HG03565 (cell line): ENCODE measurements around the gene CEP41.
"Not testable (repeated sequence)": the region's sequence is repeated elsewhere in the genome, so short reads cannot be mapped to it uniquely, and the experiment has no call there.

Experiments
- ATAC-seq: cut with Tn5 transposase; IDR thresholded peaks from one replicate; pipeline ENCODE4 v1.9.1; 2021; ENCODE audit warnings: mild to moderate bottlenecking, moderate library complexity; ENCODE audit not compliant: unreplicated experiment

The CEP41 gene

DNA sequence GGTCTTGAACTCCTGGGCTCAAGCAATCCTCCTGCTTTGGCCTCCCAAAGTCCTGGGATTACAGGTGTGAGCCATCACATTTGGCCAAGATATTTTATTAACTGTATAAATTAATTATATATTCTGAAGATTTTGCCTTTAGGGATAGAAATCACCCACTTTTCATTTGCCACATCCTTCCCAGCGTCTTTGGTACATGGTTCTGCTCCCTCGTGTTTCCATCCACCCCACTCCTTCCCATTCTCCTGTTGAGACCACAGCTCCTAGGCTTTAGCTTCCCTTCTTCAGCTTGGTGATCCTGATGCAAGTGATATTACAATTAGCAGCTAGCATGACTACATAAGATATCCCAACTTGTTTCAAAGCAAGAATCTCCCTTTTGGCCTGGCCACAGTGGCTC, 52.1 kb downstream of the CEP41 start:
- ATAC-seq: no peak

DNA sequence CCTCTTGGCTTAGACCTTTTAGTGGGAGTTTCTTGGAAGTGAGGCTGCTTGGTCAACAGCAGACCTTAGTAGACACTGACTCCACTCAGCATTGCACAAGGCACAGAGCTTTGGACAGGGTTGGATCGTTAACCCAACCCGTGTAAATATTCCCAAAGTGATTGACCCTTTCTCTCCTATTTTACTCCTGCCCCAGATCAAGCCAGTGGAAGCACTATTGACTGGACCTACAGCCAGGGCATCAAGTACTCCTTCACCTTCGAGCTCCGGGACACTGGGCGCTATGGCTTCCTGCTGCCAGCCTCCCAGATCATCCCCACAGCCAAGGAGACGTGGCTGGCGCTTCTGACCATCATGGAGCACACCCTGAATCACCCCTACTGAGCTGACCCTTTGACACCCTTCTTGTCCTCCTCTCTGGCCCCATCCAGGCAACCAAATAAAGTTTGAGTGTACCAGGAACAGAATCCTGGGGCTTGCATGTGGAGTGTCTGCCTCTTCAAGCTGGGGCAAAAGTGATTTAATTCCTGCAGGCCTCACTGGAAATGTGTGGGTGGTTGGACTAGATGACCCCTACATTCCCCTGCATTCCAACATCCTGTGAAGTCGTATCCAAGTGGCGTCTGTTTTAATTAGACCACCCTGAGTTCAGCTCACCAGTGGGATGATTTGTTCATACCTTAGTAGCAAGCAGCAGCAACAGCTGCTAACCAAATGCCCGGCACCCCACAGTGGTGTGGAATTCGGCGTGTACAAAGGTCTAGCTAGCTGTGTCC, 53.0 kb downstream of the CEP41 start:
- ATAC-seq: no peak

DNA sequence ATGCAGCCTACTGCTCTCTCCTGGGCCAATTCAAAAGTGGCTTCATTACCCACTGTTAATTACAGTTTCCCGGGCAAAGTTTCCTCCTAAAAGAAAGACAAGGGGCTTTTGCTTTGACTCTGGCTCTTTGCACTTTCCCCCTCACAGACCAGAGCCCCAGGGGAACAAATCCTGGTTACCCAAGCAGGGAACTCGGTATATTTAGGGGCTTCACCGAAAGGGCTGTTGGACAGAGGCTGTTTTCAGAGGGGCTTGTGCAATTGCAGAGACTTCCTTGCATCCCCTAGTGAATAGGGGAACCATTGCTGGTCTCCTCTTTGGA, 53.5 kb downstream of the CEP41 start:
- no peak for ATAC-seq

DNA sequence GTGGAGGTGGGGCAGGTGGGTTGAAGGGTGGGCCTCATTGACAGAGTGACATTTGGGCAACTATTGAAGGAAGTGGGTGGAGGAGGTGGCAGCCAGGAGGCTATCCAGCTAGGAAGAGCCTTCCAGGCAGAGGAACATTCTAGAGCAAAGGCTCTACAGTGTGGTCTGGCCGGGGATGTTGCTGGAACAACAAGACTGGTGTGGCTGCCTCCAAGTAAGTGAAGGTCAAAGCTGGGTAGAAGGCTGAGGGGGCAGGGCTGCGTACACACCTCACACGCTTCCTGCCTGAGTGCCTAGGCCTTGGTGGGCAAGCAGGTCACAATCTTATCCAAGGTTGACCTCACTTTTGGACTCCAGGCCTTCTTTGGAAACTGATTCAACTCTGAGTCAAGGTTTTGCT, 53.9 kb downstream of the CEP41 start:
- no peak for ATAC-seq

DNA sequence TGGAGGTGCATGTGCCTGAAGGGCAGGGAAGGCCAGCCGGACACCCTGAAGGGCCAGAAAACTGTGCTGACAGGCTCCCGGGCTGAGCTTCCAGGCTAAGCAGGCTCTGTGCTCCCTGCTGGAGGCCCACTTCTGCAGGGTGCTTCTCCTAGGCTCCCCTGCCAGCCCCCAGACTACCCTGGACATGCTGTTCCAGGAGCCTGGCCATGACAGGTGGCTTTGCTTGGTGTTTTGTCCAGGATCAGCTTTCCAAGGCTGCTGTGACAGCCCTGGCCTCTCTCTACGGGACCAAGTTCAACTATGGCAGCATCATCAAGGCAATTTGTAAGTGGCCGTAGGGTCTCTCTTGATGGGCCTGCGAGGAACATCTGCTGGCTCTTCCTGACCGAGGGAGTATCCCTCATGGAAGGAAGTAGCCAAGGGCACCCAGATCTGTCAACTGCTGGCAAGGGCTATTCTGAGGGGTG, 55.2 kb downstream of the CEP41 start:
- ATAC-seq: no peak

DNA sequence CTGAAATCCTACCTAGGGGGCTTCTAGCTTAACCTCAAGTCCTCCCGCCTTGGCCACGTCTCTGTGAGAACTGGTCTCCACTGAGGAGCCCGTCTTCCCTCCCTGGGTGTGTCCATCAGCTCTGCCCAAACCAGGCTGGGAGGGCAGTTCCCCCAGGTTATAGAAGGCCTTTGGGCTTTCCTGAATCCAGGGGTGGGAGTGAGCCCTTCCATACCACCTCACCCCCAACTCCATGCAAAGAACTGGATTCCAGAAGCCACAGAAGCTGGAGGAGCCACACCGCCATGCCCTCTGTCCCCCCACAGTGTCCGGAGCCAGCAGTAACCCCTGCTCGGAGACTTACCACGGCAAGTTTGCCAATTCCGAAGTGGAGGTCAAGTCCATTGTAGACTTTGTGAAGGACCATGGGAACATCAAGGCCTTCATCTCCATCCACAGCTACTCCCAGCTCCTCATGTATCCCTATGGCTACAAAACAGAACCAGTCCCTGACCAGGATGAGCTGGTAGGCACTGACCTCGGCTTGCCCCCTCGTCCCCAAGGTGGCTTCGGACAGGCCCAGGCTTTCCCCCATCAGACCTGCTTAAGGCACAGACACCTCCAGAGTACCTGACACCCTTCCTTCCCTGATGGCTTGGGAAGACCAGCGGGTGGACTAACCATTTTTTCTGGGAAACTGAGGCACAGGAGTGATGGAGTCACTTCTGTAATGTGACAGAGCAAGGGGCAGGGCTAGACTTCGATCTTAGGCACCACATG, 55.8 kb downstream of the CEP41 start:
- no peak for ATAC-seq

DNA sequence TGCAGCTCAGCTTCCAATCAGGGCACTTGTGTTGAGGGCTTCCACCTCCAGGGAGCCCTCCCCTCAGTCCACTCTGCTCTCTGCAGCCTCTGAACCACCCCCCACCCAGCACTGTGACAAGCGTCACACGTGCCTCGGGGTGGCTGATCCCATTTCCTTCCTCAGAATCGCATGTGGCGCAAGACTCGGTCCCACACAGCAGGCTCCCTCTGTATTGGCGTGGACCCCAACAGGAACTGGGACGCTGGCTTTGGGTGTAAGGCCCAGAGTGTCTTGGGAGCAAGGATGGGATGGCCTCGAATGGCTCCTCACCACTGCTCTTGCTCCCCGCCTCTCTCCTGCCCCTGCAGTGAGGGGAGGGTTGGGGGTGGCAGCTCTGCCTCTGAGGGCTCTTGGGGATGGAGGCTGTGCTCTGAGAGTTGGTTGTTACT, 56.4 kb downstream of the CEP41 start:
- ATAC-seq: no peak

DNA sequence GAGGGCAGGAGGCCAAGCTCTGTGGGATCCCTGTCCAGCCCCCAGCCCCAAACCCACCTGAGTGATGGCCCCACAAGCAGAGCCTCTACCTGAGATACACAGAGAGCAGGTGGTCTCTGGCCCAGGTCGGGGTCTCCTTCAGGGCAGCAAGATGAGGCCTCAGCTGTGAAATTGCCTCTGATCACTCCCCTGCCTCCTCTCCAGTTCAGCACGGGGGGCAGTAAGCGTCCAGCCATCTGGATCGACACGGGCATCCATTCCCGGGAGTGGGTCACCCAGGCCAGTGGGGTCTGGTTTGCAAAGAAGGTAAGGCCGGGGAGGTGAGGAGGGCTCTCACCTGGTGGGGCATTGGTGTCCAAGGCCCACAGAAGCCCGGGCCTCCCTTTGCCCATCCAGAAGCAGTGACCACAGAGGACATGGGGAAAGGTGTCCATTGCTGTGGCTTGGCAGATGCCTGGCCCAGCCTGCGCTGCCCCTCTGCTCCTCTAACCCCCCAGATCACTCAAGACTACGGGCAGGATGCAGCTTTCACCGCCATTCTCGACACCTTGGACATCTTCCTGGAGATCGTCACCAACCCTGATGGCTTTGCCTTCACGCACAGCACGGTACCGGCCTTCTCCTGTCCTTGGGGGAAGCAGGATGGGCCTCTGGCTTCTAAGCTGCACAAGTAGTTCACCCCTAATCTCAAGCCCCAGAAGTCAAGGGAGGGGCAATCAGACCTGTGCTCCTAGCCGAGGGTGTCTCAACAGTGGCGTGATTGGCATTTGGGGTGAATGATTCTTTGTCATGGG, 57.4 kb downstream of the CEP41 start:
- no peak for ATAC-seq

DNA sequence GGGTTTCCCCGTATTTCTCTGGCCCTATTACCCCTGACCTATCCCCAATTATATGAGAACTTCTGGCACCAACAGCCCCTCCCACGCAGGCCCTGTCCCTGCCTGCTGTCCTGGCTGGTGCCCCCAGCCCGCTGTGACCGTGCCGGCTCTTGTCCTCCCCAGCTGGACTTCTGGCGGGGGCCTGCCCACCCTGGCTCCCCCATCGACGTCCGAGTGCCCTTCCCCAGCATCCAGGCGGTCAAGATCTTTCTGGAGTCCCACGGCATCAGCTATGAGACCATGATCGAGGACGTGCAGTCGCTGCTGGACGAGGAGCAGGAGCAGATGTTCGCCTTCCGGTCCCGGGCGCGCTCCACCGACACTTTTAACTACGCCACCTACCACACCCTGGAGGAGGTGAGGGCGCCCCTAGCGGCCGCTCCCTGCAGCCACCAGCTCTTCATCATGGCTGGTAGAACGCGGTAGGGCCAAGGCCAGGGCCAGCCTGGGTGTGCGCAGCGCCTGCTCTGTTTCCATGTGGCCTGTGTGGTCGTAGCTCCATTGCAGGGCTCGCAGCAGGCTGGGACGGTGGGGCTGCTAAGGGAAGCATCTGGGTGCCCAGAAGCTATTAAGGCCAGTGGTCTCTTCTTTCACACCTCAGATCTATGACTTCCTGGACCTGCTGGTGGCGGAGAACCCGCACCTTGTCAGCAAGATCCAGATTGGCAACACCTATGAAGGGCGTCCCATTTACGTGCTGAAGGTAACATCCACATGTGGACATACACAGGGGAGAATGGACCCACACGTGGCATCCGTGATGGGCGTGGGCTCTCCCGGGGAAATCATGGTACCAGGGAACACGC, 59.1 kb downstream of the CEP41 start:
- no peak for ATAC-seq

DNA sequence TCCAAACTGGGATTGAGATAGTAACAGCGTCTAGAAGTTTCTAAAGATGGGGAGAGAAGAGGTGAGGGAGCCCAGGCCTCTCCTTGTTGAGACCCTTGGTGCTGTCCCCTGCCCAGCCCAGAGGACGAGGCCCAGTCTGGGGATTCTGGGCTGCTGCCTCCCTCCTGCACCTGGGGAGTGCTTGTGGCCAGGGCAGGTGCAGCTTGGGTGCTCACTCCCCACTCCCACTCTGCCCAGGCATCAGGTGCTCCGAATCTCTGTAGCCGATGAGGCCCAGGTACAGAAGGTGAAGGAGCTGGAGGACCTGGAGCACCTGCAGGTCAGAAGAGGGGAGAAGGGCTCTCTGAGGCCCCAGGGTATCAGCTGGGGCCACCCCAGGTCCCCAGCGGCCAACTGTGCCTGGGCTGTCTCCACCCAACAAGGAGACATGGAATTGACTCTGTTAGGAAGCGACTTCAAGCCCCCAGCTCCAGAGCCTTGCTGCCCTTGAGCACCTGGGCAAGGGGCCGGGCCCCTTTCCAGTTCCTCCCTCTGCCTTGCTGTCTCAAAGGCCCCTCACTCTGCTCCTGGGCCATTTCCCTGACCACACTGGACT, 59.9 kb downstream of the CEP41 start:
- ATAC-seq: no peak

DNA sequence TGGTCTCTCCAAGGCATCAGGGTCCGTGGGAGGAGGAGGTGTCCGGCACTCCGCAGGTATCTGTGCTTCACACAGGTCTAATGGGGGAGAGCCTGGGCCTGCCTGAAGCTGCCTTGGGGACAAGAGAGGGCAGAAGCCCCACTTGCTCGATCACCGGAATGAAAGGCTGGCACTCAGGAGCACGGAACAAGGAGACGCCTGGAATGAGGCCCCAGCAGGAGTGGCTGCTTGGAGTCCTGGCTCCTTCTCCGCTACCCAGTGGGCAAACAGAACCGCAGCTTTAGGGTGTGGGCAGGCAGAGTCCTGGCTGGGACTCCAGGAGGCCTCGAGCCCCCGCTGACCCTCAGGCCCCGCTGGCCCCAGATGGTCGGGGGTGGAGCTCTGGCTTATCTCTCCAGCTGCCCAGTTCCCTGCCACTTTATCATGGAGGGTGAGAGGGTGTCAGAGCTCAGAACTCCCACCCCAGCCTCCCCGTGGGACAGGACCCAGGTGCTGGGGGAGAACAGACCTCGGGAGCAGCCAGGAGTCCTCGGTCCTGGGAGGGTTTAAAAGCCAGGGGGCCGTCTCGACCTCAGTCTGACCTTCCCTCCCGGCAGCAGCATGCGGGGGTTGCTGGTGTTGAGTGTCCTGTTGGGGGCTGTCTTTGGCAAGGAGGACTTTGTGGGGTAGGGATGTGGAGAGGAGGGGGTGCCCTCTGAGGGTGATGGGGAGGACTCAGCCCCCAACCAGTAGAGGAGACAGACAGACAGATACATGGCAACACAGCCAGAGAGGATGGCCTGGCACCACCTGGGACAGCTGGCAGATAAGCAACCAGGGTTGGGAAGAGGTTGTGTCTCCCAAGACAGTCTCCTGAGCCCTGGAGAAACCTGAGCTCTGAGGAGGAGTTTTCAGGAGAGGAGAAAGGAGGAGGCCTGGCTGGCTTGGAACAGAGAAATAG, 60.6 kb downstream of the CEP41 start, which contains the start of gene CPA1:
TSS of gene CPA1 (plus strand) at position 574 of the 940 bp plus-strand sequence. CDS start at position 601, 27 bp downstream.
- no peak for ATAC-seq

DNA sequence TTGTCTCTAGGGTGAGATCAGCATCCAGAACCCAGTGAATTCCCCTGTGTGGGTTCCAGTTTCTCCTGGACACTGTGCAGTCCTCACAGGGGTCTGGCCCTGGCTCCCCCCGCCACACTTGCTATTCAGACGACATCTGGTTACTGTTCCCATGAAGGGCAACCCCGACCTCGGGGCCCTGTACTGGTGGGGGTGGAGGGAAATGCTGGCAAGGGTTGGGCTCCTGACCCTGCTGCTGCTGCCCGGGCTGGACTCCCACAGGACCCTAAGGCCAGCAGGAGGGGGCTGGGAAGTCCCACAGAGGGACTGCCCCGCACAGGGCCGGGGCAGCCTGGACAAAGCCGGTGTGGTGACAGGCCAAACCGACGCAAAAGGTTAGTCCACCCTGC, 61.3 kb downstream of the CEP41 start:
- no peak for ATAC-seq

DNA sequence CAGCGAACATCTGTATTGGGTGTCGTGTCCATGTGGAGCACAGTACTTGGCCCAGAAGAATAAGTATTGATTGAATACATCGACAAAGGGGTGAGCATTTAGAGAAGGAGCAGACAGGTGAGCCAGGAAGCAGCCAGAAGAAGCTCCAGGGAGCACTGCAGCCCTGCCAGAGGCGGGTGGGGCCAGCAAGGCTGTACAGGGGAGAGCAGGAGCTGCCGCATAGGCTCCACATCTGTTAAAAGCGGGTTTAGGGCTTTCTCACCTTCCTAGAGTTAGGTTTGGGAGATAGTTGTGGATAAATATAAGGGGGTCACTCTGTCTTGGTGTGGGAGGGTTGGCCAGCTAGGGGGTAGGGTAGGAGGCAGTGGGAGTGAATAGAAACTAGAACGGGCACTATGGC, 61.8 kb downstream of the CEP41 start:
- ATAC-seq: no peak

DNA sequence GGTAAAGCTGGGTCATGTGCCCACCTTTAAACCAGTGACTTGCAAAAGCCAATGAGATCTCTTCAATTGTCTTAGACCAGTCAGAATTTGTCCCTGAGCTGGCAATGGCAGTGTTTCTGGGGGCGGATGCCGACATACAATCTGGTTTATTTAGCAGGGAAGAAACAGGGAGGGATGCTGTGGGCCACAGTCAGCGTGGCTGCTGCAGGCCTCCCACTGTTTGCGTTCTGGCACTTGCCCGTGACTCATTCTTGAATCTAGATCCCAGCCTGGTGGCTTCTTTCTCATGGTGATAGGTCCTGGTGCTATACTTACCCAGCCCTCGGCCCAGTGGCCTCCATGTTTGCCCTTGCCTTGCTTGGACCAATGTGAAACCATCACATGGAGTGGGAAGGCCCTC, 63.6 kb downstream of the CEP41 start:
- ATAC-seq: no peak

DNA sequence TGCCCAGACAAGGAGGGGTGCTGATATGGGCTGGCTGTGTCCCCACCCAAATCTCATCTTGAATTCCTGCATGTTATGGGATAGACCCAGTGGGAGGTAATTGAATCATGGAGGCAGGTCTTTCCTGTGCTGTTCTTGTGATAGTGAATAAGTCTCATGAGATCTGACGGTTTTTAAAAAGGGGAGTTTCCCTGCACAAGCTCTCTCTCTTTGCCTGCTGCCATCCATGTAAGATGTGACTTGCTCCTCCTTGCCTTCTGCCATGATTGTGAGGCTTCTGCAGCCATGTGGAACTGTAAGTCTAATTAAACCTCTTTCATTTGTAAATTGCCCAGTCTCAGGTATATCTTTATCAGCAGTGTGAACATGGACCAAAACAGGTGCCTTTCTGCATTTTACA, 64.4 kb downstream of the CEP41 start:
- not testable (repeated sequence) for ATAC-seq

DNA sequence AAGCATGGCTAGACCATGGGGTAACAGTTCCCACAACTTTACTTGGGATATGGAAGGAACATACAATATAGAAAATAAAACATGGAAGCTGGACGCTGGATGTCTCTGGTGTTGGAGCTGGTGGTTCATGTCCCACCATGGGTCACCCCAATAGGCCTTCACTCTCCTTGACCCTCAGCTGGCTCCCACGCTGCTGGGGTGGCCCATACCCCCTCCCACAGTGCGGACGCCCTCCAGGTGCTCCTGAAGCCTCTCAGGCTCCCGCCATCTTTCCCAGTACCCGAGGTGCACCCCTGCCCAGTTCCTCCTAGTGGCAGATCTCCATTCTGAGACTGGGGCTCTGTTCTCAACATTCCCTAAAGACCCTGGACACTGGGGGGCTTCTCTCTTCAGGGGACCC, 66.3 kb downstream of the CEP41 start:
- ATAC-seq: no peak

DNA sequence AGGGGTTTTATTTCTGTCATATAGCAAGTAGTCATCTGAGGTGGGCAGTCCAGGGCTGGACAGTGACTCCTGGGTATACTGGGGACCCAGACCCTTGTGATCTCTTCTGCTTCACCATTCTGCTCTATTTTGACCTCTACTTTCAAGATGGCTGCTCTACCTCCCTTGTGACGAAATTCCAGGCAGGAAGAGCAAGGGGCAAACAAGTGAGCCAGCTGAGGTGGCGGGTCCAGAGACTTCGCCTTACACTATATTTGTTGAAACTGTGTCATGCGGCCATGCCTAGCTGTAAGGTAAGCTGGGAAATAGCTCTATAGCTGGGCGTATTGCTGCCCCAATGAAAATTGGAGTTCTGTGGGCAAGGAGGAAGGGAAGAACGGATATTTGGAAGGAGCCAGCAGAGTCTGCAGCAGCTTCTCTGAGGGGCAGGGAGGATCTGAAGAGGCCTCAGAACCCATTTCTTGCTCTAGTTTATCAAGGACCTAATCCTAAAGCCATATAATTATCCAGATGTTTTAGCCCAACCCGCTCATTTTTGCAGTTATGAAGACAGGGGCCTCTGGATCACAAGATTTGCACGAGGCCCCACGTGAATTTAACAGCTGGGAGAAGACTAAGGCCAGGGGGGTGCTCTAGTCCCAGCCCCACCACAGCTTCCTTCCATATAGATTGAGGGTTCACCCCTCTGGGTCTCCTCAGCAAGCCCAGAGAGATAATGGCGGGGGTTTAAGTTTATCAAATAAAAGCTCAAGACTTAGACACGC, 68.2 kb downstream of the CEP41 start:
- ATAC-seq: no peak

DNA sequence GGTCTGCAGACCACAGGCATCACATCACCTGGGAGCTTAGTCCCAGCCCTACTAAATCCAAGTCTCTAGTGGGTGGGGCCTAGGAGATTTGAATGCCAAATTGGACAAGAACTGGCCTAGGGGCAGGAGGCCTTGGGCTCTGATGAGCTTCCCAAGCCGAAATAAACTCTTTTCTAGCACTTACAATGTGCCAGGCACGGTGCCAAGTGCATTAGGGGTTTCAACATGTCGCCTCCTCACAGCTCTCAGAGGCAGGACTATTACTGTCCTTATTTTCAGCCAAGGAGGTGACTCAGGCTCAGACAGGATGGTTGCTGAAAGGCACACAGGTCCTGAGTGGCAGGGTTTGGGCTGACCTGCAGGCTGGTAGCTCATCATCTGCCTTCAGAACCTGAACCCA, 69.8 kb downstream of the CEP41 start:
- no peak for ATAC-seq
